Neural progenitor cell (in vitro differentiated cells): ENCODE data around the gene CREB3L2. TPM values are rescaled to one million over a fixed set of nuclear protein-coding genes. Genes with fewer than 3 reads are reported as not detected.

ENCODE experiments used
- DNase-seq: peaks from one replicate; pipeline ENCODE4 v3.0.0-alpha.2; 2016; ENCODE audit warnings: low spot score
- H2AFZ ChIP-seq: fragments of 200-600 bp; sonication (generic); replicated peaks from 2 replicates; pipeline ENCODE4 v1.6.1; 2016; ENCODE audit warnings: antibody characterized with exemption
- H3F3A ChIP-seq: fragments of 200-600 bp; sonication (generic); 2 replicates; pipeline ENCODE4 v1.6.1; 2016; ENCODE audit warnings: antibody characterized with exemption, low read depth
- H3K27ac ChIP-seq: fragments of 200-600 bp; sonication (generic); 2 replicates; pipeline ENCODE4 v1.5.1; 2016; ENCODE audit warnings: mild to moderate bottlenecking
- H3K27me3 ChIP-seq: fragments of 200-600 bp; sonication (generic); 2 replicates; pipeline ENCODE4 v1.6.1; 2016; ENCODE audit warnings: mild to moderate bottlenecking, moderate library complexity
- H3K36me3 ChIP-seq: fragments of 200-600 bp; sonication (generic); 2 replicates; pipeline ENCODE4 v1.5.1; 2016
- H3K4me1 ChIP-seq: fragments of 200-600 bp; sonication (generic); 2 replicates; pipeline ENCODE4 v1.6.1; 2016; ENCODE audit warnings: mixed run types
- H3K4me2 ChIP-seq: fragments of 200-600 bp; sonication (generic); 2 replicates; pipeline ENCODE4 v1.6.1; 2016
- H3K4me3 ChIP-seq: fragments of 200-600 bp; sonication (generic); 2 replicates; pipeline ENCODE4 v1.5.1; 2016
- H3K79me2 ChIP-seq: fragments of 200-600 bp; sonication (generic); 2 replicates; pipeline ENCODE4 v1.6.1; 2016; ENCODE audit warnings: low read depth
- H3K9ac ChIP-seq: fragments of 200-600 bp; sonication (generic); 2 replicates; pipeline ENCODE4 v1.6.1; 2016
- H3K9me3 ChIP-seq: fragments of 200-600 bp; sonication (generic); 2 replicates; pipeline ENCODE4 v1.5.1; 2016; ENCODE audit warnings: low read depth
- H4K20me1 ChIP-seq: fragments of 200-600 bp; sonication (generic); 2 replicates; pipeline ENCODE4 v1.6.1; 2016; ENCODE audit warnings: low read depth
- H3K27ac Mint-ChIP-seq: 3 replicates; pipeline ENCODE4 v1.8.0; 2021; ENCODE audit warnings: mixed read lengths
- H3K27me3 Mint-ChIP-seq: 2 replicates; pipeline ENCODE4 v1.8.0; 2022; ENCODE audit warnings: low read depth, mild to moderate bottlenecking, inconsistent platforms, moderate library complexity, mixed read lengths; ENCODE audit not compliant: insufficient read depth
- H3K36me3 Mint-ChIP-seq: 3 replicates; pipeline ENCODE4 v1.8.0; 2021; ENCODE audit warnings: mixed read lengths
- H3K4me1 Mint-ChIP-seq: 3 replicates; pipeline ENCODE4 v1.8.0; 2021; ENCODE audit warnings: mixed read lengths
- H3K4me3 Mint-ChIP-seq: 3 replicates; pipeline ENCODE4 v1.8.0; 2021; ENCODE audit warnings: mild to moderate bottlenecking, moderate library complexity, mixed read lengths
- H3K9me3 Mint-ChIP-seq: 3 replicates; pipeline ENCODE4 v1.8.0; 2020; ENCODE audit warnings: mixed read lengths
- EZH2 ChIP-seq: fragments of 200-600 bp; sonication (generic); IDR thresholded peaks from 2 replicates; pipeline ENCODE4 v1.6.1; 2017; ENCODE audit warnings: antibody characterized with exemption, mild to moderate bottlenecking, moderate library complexity
- EZH2phosphoT487 ChIP-seq: fragments of 200-600 bp; sonication (generic); IDR thresholded peaks from 2 replicates; pipeline ENCODE4 v1.6.1; 2017; ENCODE audit warnings: antibody characterized with exemption
- total RNA-seq: library from RNA; depleted of rRNA; stranded (reverse); fragments of >200 nt; gene quantifications from 2 replicates; pipeline ENCODE4 v1.2.3, GENCODE V29; 2015; ENCODE audit warnings: low replicate concordance
- TF ChIP-seq, protein P1 (sequence below): fragments of 200-600 bp; sonication (generic); IDR thresholded peaks from 2 replicates; pipeline ENCODE4 v1.5.1; 2017; ENCODE audit warnings: antibody characterized with exemption, mild to moderate bottlenecking

CREB3L2 gene
- total RNA-seq, 1 donor from 2014 or later: 9.9 TPM

DNA sequence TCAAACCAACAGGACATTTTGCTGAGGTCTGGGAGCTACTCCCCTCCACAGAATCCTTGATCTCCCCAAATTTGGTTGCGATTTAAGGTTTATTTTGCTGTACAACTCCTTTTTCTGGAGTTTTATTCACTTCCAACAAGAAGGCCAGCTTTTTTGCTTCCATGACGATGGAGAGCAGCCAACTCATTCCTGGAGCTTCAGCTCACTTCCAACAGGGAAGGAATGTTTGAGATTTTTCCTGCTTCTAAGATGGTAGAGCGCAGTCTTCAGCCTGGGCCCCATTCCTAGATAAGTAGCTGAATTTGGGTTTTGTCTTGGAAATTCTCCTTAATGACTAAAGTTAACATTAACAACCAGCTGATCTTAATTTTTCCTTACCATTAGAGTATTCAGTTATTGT lies 30.9 kb upstream of the CREB3L2 start:
- H3K4me1 ChIP-seq: peaks cover 5% of the 10 kb centered on the region
- H3K27me3 ChIP-seq: no peaks in the 10 kb centered on the region
- Mint-ChIP-seq H3K4me3 (no peak overlapping the region), H3K36me3 (peaks cover 9% of the 10 kb centered on the region), H3K27ac (no peak overlapping the region), H3K27me3 (peaks cover 4% of the 10 kb centered on the region), H3K4me1 (no peaks in the 10 kb centered on the region), H3K9me3 (peaks cover 28% of the 10 kb centered on the region)
- no peaks in the 10 kb centered on the region for H4K20me1 ChIP-seq
- H3K36me3 ChIP-seq: no peaks in the 10 kb centered on the region
- H3K79me2 ChIP-seq: no peaks in the 10 kb centered on the region
- no peak for DNase-seq
- no peak overlapping the region for H3K9ac ChIP-seq
- no peak overlapping the region for H3K4me3 ChIP-seq
- no peaks in the 10 kb centered on the region for H3F3A ChIP-seq
- peaks cover 13% of the 10 kb centered on the region for H3K9me3 ChIP-seq
- no peak overlapping the region for H3K27ac ChIP-seq
- H2AFZ ChIP-seq: peak overlapping the region; percentile 72
- TF ChIP-seq EZH2phosphoT487 (no peak), EZH2 (no peak)
- TF ChIP-seq, protein P1, sequence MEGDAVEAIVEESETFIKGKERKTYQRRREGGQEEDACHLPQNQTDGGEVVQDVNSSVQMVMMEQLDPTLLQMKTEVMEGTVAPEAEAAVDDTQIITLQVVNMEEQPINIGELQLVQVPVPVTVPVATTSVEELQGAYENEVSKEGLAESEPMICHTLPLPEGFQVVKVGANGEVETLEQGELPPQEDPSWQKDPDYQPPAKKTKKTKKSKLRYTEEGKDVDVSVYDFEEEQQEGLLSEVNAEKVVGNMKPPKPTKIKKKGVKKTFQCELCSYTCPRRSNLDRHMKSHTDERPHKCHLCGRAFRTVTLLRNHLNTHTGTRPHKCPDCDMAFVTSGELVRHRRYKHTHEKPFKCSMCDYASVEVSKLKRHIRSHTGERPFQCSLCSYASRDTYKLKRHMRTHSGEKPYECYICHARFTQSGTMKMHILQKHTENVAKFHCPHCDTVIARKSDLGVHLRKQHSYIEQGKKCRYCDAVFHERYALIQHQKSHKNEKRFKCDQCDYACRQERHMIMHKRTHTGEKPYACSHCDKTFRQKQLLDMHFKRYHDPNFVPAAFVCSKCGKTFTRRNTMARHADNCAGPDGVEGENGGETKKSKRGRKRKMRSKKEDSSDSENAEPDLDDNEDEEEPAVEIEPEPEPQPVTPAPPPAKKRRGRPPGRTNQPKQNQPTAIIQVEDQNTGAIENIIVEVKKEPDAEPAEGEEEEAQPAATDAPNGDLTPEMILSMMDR: no peak
- H3K4me2 ChIP-seq: no peak overlapping the region

DNA sequence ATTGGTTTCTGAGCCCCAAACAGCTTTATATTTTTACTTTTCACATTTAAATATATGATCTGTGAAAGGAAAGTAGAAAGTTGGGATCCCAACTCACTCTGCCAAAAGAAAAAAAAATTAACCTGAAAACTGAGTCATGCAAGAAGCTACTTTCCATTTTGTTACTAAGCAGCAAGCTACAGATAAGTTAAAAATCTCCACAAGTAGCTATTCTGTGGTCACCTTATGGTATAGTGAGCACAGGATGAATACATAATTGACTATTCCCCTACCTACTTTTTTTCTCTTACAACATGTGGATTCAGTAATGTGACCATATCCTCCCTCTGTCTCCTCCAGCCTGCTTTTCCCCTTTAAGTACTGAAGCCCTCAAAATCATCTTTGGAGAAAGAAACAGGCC lies 30.3 kb upstream of the CREB3L2 start:
- H3K4me3 ChIP-seq: no peak overlapping the region
- DNase-seq: no peak
- peaks cover 9% of the 10 kb centered on the region for H3K9me3 ChIP-seq
- H3K4me2 ChIP-seq: no peak overlapping the region
- no peak for TF ChIP-seq EZH2
- TF ChIP-seq, protein P1: no peak
- TF ChIP-seq EZH2phosphoT487: no peak
- no peaks in the 10 kb centered on the region for H3K79me2 ChIP-seq
- H3K36me3 ChIP-seq: no peaks in the 10 kb centered on the region
- H3K36me3 Mint-ChIP-seq: peaks cover 9% of the 10 kb centered on the region
- no peaks in the 10 kb centered on the region for H4K20me1 ChIP-seq
- peaks cover 5% of the 10 kb centered on the region for H3K4me1 ChIP-seq
- no peak overlapping the region for H2AFZ ChIP-seq
- no peak overlapping the region for H3K9ac ChIP-seq
- H3K27ac ChIP-seq: no peak overlapping the region
- peaks cover 4% of the 10 kb centered on the region for H3K27me3 Mint-ChIP-seq
- no peak overlapping the region for H3K4me3 Mint-ChIP-seq
- peaks cover 27% of the 10 kb centered on the region for H3K9me3 Mint-ChIP-seq
- no peak overlapping the region for H3K27ac Mint-ChIP-seq
- no peaks in the 10 kb centered on the region for H3K4me1 Mint-ChIP-seq
- no peaks in the 10 kb centered on the region for H3F3A ChIP-seq
- H3K27me3 ChIP-seq: no peaks in the 10 kb centered on the region

DNA sequence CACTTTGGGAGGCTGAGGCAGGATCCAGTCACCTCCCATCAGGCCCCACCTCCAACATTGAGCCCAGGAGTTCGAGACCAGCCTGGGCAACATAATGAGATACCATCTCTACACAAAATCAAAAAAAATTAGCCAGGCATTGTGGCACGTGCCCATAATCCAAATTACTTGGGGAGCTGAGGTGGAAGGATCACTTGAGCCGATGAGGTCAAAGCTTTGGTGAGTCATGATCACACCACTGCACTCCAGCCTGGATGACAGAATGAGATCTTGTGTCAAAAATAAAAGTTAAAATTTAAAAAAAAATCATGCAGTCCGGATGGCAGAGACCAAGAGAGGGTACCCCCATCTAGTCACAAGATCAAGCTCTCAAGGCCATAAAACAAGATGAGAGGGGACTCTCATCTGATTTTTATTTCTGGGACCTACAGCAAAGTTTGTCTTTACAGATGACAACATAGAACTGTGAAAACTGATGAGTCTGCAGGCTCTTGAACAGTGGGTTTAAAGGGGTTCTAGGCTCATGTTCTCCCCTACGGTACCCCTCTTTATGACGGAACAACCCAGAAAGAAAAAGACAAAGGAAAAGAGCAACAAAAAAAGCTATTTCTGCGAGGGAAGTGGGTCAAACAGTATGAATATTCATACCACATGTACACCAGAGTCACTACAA lies 28.9 kb upstream of the CREB3L2 start:
- TF ChIP-seq EZH2phosphoT487: no peak
- TF ChIP-seq, protein P1: no peak
- TF ChIP-seq EZH2: no peak
- H3K9me3 ChIP-seq: no peaks in the 10 kb centered on the region
- H3K9ac ChIP-seq: no peak overlapping the region
- no peak overlapping the region for H3K4me3 ChIP-seq
- H3K4me1 Mint-ChIP-seq: no peaks in the 10 kb centered on the region
- H3K79me2 ChIP-seq: no peaks in the 10 kb centered on the region
- H3K27me3 Mint-ChIP-seq: peaks cover 2% of the 10 kb centered on the region
- H3K9me3 Mint-ChIP-seq: peaks cover 23% of the 10 kb centered on the region
- no peaks in the 10 kb centered on the region for H3K27me3 ChIP-seq
- H3K4me1 ChIP-seq: peaks cover 5% of the 10 kb centered on the region
- H3F3A ChIP-seq: no peaks in the 10 kb centered on the region
- no peak for DNase-seq
- no peak overlapping the region for H3K27ac ChIP-seq
- H4K20me1 ChIP-seq: no peaks in the 10 kb centered on the region
- no peak overlapping the region for H3K27ac Mint-ChIP-seq
- H2AFZ ChIP-seq: no peak overlapping the region
- no peaks in the 10 kb centered on the region for H3K36me3 ChIP-seq
- no peak overlapping the region for H3K4me2 ChIP-seq
- peaks cover 5% of the 10 kb centered on the region for H3K36me3 Mint-ChIP-seq
- no peak overlapping the region for H3K4me3 Mint-ChIP-seq
